COR-L47 (cell line): ENCODE measurements around the gene SIRT3.
A peak's percentile ranks its signal among the peaks of the same experiment; 100 is the strongest.
"Not testable (repeated sequence)": the region's sequence is repeated elsewhere in the genome, so short reads cannot be mapped to it uniquely, and the experiment has no call there.

Source experiments
- DNase-seq: peaks from one replicate; lab custom pipeline; 2025; lab: John Stamatoyannopoulos, UW

Gene SIRT3

DNA sequence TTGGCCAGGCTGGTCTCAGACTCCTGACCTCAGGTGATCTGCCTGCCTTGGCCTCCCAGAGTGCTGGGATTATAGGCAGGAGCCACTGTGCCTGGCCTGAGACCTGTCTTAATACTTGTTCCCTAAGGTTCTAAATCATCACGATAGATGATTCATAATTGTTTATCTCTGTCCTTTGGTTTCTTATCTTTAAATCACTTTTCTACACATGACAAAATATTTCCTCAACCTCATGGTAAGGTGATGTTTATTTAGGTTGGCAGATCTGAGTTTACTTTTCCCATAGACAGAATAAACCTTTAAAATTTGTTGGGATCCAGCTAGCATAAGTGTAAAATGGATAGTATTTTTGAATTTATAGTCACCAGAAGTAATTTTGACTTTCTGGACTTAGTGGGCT is 4.2 kb upstream of the SIRT3 start:
- no peak for DNase-seq

DNA sequence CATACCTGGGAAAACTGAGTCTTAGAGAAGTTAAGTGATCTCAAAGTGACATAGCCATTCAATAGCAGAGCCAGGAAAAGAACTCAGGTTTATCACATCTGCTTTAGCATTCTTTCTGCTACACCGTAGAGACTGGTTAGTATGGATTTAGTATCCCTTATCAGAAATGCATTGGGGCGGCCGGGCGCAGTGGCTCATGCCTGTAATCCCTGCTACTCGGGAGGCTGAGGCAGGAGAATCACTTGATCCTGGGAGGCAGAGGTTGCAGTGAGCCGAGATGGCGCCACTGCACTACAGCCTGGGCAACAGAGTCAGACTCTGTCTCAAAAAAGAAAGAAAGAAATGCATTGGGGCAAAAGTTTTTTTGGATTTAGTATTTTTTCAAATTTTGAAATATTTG is 2.2 kb upstream of the SIRT3 start:
- DNase-seq = not testable (repeated sequence)

DNA sequence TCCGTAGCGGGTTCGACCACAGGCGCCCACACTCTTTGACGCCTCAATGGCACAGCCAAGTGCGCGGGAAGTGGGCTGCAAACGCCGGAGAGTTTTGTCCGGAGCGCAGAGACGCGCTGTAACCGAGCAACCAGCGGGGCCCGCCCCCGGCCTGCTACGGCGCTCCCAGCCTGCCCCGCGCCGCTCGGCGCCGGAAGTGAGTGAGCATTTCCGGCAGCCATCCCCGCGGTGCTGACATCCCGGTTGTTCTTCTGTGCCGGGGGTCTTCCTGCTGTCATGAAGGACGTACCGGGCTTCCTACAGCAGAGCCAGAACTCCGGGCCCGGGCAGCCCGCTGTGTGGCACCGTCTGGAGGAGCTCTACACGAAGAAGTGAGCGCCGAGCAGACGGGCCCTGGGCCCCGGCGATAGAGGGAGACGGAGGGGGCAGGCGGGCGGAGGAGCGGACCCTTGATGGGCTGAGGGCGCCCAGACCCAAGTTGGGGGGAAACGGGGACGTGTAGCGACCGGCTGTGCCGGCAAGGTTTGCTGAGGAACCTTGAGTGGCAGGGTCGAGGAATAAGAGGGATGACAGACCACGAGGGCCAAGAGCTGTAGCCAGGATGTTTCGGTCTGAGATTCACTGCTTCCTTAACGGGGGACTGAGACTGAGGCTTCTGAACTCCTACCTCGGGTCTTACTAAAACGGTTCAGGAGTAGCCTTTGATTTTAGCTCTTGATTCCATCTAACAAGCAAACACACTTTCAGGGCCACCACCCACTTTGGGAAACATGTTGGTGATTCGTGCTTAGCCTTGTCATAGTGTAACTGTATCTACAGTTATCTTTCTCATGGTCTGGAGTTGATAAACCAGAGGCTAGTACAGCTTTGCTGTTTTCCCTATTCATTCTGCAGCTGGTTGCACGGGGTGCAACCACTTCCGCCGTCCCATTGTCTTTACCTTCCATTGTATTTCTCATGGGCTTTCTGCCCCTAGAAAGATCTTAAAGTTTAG is 929 bp upstream of the SIRT3 start, which contains the start of gene PSMD13:
TSS of gene PSMD13 (plus strand) at position 203 of the 994 bp plus-strand sequence. CDS start at position 277, 74 bp downstream.
- peak; percentile 79 for DNase-seq

DNA sequence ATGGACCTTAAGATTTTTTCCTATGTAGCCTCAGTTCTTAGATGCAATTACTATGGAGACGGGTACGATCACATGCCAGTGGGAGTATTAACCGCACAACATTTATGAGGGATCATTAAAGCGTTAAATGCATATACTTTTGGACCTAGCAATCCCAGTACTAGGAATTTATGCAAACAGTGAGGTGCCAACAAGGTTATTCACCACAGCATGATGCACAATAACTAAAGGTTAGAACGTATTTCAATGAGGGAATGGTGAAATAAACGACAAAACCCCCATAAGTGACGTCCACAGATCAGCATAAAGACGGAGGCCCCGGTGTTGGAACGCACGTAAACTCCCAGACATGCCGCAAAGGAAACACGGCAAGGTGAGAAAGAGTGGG is 539 bp downstream of the SIRT3 start:
- DNase-seq = no peak

DNA sequence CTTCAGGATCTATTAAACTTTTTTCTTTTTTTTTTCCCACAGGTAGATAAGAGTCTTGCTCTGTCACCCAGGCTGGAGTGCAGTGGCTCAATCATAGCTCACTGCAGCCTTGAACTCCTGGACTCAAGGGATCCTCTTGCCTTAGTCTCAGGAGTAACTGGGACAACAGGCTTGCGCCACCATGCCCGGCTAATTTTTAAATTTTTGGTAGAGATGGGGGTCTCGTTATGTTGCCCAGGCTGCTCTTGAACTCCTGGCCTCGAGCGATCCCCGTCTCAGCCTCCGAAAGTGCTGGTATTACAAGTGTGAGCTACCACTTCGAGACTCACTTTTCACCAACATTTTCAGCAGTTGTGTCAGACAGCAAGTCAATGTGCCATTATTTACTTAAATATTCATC is 962 bp downstream of the SIRT3 start:
- no peak for DNase-seq

DNA sequence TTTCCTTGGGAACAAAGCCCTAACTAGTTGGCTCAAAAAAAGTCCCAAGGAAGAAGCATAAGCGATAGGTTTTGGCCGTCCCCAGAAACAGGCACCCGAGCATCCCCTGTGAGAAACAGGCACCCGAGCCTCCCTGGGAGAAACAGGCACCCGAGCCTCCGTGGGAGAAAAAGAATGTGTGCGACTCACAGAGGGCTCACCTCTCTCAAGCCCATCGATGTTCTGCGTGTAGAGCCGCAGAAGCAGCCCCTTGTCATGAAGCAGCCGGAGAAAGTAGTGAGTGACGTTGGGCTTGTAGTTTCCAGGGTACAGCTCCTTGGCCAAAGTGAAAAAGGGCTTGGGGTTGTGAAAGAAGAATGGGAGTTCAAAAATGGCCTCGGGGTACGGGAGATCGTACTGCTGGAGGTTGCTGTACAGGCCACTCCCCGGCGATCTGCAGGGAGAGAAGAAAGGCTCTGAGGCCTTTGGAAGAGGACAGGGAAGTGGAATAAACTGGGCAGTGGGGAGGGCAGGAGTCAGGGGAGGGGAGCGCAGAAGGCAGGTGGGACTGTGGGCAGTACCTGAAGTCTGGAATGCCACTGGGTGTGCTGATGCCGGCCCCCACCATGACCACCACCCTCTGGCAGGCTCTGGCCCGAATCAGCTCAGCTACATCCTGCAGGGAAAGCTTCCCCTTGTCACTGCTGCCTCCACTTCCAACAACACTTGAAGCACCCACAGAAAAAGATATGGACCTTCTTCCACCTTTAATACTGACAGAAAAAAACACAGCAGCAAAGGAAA is 3.2 kb downstream of the SIRT3 start:
- DNase-seq = no peak

DNA sequence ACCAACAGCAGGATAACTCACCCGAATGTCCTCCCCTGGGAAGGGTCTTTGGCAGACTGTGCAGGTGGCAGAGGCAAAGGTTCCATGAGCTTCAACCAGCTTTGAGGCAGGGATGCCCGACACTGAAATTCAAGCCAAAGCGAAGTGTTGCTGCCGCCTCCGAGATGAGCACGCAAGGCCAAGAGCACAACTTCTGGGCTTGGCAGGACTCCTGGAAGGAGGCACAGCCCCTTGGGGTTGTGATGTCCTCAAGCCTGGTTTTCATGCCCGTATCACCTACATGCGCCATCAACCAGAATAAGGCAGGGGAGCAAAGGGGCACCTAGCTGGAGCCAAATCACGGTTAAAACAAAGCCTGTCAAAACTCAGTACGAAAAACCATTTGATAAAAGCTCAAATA is 5.7 kb downstream of the SIRT3 start:
- DNase-seq = no peak

DNA sequence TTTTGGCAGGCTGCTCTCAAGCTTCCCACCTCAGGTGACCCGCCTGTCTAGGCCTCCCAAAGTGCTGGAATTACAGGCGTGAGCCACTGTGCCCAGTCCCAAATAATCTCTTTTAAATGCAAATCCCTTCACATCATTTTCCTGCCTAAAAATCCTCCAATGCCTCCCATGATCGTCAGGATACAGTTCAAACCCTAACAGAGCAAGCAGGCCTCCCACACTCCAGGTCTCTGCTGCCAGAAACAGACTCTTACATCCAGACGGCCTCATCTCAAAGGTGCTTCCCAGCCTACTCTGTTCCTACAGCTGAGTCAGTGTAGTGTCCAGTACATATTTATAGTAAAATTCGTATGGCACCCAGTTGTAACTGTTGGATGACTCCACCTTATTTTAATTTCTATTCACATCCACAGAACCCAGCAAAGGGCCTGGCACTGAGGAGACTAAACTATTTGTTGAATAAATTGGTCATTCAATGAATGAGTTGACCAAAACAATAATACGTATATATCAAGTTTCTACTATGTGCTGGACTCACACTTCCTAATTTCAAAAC is 8.2 kb downstream of the SIRT3 start:
- DNase-seq = no peak

DNA sequence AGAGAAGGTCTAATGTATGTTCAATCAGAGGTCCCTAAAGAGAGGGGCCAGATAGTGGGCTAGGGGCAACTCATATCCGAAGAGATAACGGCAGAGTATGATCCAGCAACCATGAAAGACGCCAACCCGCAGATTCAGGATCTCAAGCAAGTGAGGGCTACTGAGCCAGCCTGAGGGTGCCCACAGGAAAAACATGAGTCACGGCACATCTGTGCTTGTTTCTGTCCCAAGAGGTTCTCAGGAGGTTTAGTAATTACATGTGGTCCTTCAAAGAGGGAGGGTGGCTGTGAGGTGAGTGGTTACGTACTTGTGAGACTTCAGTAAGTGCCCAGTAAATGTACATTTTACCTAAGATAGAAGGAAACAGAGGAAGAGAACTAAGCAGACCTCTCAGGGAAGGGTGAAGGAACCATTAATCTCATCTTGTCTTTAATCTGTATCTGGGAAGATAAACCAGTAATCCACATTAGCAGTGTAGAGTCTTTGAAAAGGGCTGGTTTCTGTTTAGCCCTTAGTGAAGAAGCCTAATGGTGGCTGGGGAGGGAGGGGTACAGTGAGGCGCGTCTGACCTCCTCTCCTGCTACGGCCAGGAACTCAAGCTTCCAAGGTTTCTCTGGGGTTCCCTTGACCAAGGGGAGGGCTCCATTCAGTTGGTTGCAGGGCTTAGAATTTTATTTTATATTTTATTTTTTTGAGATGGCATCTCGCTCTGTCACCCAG is 10.2 kb downstream of the SIRT3 start:
- DNase-seq = no peak

DNA sequence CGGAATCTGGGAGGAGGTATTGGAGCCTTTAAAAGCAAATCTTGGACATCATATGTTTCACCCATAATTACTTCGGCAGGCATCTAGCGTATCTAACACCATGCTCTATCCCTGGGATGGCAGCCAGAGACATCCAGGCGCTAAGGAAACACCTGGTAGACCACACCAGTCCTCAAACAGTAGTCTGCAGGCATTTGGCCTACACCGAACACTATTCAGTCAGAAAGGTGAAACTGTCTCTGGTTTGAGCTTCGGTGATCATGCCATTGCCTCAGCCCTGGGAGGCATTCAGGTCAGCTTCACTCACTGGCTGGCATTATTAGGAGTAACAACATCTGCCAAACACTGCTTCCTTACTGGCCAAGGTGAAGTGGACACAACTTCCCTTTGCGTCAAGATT is 11.7 kb downstream of the SIRT3 start:
- DNase-seq = no peak

DNA sequence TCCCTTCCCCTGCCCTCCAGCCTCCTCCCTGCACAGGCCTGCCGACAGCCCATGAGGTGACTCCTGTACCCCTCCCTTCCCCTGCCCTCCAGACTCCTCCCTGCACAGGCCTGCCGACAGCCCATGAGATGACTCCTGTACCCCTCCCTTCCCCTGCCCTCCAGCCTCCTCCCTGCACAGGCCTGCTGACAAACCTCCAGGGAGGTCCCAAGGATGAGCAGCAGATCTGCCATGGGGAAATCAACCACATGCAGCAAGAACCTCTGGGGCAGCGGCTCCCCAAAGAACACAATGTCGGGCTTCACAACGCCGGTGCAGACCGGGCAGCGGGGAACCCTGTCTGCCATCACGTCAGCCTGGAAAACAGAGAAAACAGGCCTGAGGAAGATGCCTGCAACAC is 12.3 kb downstream of the SIRT3 start:
- DNase-seq = no peak

DNA sequence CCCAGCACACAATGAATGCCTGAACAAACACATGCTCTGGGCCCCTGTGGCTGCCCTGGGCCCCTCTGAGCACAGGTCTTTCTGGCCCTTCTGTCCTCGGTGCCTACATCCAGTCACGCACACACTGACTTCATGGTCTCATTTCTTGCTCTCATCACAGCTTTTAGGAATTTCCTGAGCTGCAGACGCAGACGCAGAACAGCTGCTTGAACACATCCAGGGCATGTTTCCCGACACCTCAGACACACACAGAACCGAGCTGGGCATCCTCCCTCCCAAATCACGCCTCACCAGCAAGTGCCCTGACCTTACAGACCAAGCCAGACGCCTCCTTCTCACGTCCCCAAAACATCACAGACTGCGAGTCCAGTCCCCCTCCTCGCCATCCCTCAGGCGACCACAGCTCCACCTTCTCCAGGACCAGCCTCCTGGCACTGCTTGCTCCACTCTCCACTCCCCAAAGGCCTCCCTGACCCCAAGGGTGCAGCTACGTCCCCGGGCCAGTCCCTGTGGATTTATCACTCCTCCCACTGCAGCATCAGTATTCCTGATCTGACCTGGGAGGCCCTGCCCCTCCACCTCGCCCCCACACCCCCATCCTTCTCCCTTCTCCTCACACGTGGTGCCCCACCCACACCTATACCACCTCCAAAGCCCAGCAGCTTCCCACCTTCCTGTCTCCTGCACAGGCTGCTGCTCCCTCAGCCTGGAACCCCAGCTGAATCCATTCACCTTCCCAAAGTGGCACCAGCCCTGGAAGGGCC is 12.9 kb downstream of the SIRT3 start:
- DNase-seq = no peak

DNA sequence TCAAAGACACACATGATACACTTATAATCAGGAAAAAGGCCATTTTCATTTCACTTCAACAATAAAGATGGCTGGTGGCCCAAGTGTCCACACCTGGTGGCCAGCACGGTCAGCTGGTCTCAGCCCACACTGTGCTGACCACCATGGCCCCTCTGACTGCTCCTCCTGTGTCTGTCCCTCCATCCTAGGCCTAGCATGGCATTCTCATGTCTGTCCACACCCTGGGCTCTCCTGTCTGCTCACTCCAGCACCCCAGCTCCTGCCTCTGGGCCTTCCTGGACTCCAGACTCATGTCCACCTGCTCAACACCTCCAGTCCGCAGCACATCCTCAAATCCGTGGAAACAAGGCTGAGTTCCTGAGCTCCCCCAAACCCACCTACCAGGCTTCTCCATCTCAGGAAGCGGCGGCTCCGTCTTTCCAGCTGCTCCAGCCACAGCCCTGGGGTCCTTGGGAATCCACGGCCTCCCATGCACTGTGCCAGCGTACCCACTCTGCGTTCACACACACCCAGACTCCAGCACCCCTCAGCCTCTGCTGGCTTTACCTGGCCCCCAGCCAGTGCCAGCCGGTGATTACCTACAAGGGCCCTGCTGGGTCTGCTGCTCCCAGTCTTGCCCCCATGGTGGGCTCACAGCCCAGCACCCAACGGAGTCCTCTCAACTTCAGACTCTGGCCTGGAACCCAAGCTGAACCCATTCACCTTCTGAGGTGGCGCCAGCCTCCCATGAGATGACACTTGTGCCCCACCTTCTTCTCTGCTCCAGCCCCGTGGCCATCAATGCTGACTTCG is 13.9 kb downstream of the SIRT3 start:
- no peak for DNase-seq

DNA sequence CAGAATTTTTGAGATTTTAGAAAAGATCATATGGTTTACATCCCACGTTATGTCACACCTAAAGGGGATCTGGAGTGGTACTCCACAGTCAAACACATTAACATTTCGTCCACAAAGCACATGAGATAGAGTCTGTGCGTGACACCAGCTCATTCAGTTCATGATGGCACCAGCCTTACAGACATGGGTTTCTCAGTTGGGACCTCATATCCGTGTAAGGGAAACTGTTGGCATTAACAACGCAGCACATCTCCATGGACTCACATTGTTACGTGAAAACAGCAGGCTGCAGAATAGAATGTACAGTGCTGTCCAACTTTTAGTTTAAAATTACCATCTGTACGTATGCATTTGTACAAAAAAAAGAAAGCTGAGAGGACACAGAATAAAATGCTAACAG is 14.6 kb downstream of the SIRT3 start:
- DNase-seq = no peak

DNA sequence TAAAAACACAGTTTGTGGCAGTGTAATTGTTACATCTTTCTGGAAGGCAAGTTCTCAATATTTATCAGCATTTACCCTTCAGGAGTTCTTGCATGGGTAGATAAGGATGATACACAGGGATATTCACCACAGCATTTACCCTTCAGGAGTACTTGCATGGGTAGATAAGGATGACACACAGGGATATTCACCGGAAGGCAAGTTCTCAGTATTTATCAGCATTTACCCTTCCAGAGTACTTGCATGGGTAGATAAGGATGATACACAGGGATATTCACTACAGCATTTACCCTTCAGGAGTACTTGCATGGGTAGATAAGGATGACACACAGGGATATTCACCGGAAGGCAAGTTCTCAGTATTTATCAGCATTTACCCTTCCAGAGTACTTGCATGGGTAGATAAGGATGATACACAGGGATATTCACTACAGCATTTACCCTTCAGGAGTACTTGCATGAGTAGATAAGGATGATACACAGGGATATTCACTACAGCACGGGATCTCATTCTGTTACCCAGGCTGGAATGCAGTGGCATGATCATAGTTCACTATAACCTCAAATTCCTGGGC is 15.4 kb downstream of the SIRT3 start:
- not testable (repeated sequence) for DNase-seq

DNA sequence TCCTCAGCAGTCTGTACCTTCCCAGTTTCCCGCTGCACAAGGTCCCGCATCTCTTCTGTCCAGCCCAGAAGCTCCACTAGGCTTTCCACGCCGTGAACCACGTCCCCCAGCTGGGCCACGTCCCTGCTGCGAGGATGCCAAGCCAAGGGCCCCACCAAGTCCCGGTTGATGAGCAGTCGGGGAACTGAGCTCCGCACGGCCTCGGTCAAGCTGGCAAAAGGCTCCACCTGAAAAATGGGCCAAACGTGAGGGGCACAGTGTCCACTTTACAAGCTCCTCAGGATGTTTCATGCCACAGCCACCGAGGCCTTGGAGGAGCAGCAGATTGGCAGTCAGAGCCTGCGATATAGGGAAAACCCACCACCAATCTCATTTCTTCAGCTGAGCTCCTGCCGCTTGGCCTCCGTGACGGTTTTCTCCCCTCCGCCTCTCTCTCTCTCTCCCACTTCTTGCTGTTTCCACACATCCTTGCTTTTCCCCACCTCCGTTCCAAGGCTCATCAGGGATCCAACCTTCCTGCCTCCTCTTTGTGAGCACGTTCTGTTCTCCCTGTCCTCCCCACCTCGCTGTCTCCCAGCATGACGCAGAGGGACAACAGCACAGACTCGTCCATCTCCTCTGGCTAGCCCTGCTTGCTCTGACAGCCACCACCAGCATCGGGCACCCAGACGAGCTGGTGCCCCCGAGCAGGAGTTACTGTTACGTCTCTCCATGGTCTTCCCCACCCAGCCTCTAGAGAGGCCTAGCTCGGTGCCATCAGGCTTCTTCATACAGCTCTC is 17.1 kb downstream of the SIRT3 start:
- no peak for DNase-seq

DNA sequence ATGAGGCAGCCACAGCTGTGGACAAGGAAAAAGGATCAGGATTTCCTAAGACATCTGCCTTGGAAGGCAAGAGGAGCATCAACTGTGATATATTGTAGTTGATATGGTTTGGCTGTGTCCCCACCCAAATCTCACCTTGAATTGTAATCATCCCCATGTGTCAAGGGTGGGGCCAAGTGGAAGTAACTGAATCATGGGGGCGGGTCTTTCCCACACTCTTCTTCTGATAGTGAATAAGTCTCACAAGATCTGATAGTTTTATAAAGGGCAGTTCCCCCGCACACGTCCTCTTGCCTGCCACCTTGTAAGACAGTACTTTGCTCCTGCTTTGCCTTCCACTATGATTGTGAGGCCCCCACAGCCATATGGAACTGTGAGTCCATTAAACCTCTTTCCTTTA is 18.4 kb downstream of the SIRT3 start:
- DNase-seq = no peak

DNA sequence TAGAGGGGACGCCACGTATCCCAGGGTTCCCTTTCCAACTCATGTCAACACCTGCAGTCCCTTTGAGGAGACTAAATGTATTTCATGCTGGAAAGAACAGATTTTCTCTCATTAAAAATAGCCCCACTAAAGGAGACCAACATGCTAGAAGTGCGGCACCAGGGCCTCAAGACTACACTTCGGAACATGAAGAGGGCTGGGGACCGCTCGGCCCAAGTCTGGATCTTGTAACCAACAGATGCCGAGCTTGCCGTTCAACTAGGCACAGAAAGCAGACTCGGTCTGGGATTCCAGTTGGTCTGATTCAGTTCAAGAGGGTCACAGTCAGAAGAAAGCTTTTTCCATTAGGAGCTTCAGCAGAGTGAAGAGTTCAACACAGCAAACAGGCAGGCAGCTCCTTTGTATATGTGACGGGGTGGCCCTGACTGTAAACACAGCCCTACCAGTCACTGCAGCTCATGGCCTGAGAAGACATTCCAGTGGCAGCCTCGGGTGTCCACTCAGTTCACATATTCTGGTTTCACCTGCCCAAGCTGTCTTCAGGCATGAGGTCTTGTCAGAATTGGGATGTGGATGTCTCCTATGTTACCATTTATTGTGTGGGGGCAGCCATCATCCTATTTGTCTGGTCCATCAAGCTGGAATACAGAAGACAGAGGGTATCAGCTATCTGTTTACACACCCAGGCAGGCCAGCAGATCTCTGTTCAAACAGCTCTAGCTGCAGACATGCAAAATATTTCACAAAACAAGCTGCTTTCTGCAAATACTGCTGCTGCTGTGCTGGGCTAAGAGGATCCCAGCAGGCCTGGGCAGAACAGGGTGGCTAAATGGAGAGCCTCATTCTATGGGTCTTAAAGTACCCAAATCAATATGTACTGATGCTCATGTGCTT is 19.8 kb downstream of the SIRT3 start:
- no peak for DNase-seq
